GM10248 (cell line): ENCODE results near the gene PDE2A.

ENCODE experiments used
- CTCF ChIA-PET: fragments of 300-600 bp; sonication (Branson Sonifier 250); formaldehyde crosslinking; extraction: SDS; loops from one replicate; lab custom pipeline; 2021; ENCODE audit warnings: antibody characterized with exemption; lab: Yijun Ruan, JAX
- POLR2A ChIA-PET: fragments of 350-650 bp; sonication (Branson Sonifier 250); formaldehyde crosslinking; extraction: SDS; loops from one replicate; lab custom pipeline; 2020; ENCODE audit warnings: antibody characterized with exemption; lab: Yijun Ruan, JAX
- DNase-seq: peaks from one replicate; pipeline ENCODE4 v3.0.0; 2012; ENCODE audit errors: extremely low spot score
- CTCF ChIP-seq: IDR thresholded peaks from 2 replicates; pipeline ENCODE4 v1.5.1; 2012; ENCODE audit warnings: mild to moderate bottlenecking, low read depth; ENCODE audit errors: extremely low read depth, missing control alignments, control extremely low read depth

PDE2A gene

GRCh38 chr11:72652873-72653630 is 21.2 kb downstream of the PDE2A start:
- CTCF ChIA-PET = interaction anchor here (1.5 to 1.7 kb wide), 3 partner anchors 10 to 31 kb away, joined by 3 to 8 read pairs (median 3); no protein-coding TSS in a partner anchor
- no peak for TF ChIP-seq CTCF
- POLR2A ChIA-PET = no interaction called here
- no peak for DNase-seq

GRCh38 chr11:72652133-72652532 is 22.1 kb downstream of the PDE2A start:
- POLR2A ChIA-PET = no interaction called here
- DNase-seq = no peak
- TF ChIP-seq CTCF = no peak
- CTCF ChIA-PET = no interaction called here

GRCh38 chr11:72649215-72649976 is 24.8 kb downstream of the PDE2A start:
- no peak for DNase-seq
- ChIA-PET POLR2A (no interaction called here), CTCF (interaction anchor here (1.3 kb wide), 1 partner anchor 63 kb away, joined by 5 read pairs; no protein-coding TSS in a partner anchor)
- no peak for TF ChIP-seq CTCF

GRCh38 chr11:72648384-72649136 is 25.7 kb downstream of the PDE2A start:
- DNase-seq = no peak
- TF ChIP-seq CTCF = no peak
- ChIA-PET POLR2A (no interaction called here), CTCF (interaction anchor here (1.0 to 13.7 kb wide), 4 partner anchors 10 to 177 kb away, joined by 4 to 154 read pairs (median 6); no protein-coding TSS in a partner anchor)

GRCh38 chr11:72647882-72648281 is 26.3 kb downstream of the PDE2A start:
- ChIA-PET POLR2A (no interaction called here), CTCF (interaction anchor here (1.0 to 13.7 kb wide), 3 partner anchors 9 to 176 kb away, joined by 4 to 154 read pairs (median 6); no protein-coding TSS in a partner anchor)
- DNase-seq = no peak
- no peak for TF ChIP-seq CTCF

GRCh38 chr11:72646472-72646871 is 27.8 kb downstream of the PDE2A start:
- TF ChIP-seq CTCF = no peak
- ChIA-PET CTCF (interaction anchor here (1.6 to 13.7 kb wide), 5 partner anchors 38 to 175 kb away, joined by 5 to 154 read pairs (median 14); no protein-coding TSS in a partner anchor), POLR2A (no interaction called here)
- no peak for DNase-seq
